Measurements from ENCODE around the gene UGT1A6.
"Not testable (repeated sequence)": the region's sequence is repeated elsewhere in the genome, so short reads cannot be mapped to it uniquely, and the experiment has no call there.

The UGT1A6 gene

DNA sequence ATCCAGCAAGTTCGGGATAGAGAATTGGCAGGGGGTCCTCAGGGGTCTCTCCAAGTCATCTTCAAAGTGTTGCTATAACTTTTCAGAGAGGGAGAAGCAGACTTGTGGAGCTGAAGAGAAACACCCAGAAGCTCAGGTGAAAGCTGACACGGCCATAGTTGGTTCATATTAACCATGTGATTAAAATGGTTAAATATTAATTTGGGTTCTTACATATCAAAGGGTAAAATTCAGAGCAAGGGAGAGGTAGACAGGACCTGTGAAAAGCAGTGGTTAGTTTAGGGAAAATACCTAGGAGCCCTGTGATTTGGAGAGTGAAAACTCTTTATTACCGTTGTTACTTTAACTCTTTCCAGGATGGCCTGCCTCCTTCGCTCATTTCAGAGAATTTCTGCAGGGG, at the start of gene UGT1A6:
Gene UGT1A6 (plus strand): TSS at position 243 of the 400 bp plus-strand sequence. CDS start 115 bp downstream, at position 358.
- DNase-seq (ENCODE audit: low spot score) = no peak

DNA sequence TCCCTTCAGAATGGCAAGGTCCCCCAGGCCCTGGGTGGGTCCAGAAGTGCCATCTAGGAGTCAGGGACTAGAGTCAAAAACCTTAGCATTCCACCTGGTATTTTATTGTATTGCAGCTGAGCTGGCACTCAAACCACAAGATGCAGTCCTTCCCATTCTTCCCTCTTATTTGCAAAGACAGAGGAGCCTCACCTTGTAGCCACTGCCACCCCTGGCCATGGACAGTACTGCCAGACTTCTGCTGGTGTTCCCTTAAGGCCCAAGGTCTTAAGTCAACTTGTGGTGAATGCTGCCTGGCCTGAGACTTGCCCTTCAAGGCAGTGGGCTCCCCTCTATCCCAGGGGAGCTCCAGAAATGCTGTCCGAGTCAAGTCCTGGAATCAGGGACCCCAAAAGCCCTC, 49.6 kb upstream of the UGT1A6 start:
- no peak for DNase-seq (ENCODE audit: low spot score)

DNA sequence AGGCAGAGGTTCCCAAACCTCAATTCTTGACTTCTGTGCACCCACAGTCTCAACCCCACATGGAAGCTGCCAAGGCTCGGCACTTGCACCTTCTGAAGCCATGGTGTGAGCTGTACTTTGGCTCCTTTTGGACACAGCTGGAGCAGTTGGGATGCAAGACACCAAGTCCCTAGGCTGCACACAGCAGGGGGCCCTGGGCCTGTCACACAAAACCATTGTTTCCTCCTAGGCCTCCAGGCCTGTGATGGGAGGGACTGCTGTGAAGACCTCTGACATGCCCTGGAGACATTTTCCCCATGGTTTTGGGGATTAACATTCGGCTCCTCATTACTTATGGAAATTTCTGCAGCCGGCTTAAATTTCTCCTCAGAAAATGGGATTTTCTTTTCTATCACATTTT, 46.7 kb upstream of the UGT1A6 start:
- not testable (repeated sequence) for DNase-seq (ENCODE audit: low spot score)

DNA sequence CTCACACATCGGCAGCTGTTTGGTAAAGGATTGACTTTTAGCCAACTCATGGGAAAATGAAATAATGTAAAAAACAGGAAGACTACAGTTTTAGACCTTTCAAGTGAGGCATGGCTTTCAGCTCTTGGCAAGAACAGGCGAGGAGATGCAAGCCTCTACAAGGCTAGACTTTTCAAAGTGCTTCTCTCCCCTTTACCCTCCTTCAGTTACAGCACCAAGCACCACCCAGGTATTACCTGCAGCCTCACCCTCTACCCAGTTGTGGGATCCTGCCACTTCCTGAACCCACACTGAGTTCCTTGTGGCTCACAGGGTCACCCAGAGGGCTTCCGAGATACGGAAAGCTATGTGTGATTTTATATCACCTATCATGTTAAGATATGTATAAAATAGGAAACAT, 41.7 kb upstream of the UGT1A6 start:
- DNase-seq (ENCODE audit: low spot score) = no peak

DNA sequence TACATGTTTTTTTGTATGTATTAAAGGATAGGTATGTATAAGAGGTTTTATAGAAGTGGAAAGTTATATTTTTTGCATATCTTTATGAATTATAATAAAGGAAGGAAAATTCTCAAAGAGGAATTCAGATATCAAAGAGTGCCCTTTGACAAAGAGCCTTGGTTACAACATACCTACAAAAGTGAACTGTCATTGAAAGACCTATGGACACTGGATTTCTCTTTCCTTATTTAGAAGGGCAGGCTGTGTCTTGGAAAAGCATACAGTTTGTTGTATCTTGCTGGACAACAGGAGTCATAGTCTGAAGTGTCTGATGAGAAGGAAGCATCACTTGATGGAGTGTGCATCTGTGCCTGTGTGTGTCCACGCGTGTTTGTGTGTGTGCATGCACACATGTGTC, 41.3 kb upstream of the UGT1A6 start:
- no peak for DNase-seq (ENCODE audit: low spot score)

DNA sequence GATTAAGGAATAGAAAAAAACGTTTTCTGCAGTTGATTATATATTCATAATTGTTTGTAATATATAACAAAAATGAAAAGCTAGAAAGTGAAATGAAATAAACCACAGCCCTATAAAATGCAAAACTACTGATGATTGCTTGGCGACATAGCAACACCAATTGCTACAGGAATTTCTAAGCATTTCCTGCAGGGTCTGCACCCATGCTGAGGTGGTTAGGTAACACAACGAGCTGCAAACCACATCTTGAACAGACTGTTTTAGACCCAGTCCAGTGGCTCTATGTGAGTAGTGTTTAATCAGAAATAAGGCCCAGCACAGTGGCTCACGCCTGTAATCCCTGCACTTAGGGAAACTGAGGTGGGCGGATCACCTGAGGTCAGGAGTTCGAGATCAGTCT, 38.2 kb upstream of the UGT1A6 start:
- no peak for DNase-seq (ENCODE audit: low spot score)

DNA sequence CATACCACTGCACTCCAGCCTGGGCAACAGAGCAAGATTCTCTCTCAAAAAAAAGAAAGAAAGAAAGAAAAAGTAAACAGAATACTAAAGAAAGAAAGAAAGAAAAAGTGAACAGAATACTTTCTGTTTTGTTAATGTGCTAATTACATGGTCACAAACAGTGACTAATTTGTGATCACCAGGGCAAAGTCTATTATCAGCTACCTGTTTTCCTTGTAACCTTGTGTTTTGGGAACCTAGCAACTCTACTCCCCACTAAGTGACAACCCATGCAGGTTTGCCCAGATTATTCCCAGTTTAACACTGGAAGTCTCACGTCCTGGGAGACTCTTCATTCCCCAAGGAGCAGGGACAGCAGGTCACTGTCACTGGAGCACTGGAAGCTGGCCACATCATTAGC, 37.6 kb upstream of the UGT1A6 start:
- no peak for DNase-seq (ENCODE audit: low spot score)

DNA sequence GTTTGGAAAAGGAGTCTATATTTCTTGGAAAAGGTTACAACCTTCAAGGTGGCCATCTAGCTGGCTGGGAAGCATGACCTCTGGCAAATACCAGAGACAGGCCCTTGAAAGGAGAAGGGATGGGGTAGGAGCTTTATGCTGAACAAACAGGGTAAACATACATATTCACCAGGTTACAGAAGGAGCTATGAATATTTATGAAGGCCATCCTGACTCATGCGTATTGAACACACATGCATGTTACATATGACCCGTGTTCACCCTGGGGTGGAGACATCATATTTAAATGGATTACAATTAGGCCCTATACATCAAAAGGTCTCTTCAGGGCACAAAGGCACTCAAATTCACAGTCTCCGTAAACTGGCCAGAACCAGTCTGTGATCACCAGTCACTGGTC, 36.7 kb upstream of the UGT1A6 start:
- not testable (repeated sequence) for DNase-seq (ENCODE audit: low spot score)

DNA sequence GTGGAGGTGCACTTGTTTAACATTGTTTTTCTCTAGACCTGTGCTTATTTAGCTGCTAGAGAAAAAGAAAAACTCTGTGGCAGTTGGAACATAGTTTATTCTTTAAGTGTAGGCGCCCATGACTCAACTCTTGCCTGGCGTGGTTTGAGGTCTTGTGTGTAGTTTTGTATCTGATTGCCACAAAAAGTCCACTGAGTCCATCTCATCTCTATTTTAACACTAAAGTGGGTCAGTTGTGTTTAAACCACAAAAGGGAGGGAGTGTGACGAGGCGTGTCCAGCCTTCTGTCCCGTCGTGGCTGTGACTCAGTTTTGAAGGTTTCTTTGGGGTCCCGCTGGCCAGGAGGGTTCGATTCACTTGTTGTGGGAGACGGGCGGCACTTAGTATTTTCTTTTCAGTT, 36.2 kb upstream of the UGT1A6 start:
- no peak for DNase-seq (ENCODE audit: low spot score)

DNA sequence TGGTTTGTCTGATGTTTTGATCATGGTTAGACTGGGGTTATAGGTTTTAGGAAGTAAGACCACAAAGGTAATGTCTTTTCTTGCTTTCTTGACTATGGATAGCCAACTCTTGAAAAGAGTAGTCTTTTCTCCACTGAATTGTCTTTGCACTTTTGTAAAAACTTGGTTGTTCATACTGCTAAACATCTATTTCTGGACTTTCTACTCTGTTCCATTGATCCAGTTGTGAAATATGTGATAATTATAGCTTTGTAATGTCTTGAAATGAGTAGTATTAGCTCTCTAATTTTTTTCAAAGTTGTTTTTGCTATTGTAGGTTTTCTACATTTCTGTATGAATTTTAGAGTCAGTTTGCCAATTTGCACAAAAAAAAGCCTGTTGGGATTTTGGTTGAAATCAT, 34.1 kb upstream of the UGT1A6 start:
- no peak for DNase-seq (ENCODE audit: low spot score)

DNA sequence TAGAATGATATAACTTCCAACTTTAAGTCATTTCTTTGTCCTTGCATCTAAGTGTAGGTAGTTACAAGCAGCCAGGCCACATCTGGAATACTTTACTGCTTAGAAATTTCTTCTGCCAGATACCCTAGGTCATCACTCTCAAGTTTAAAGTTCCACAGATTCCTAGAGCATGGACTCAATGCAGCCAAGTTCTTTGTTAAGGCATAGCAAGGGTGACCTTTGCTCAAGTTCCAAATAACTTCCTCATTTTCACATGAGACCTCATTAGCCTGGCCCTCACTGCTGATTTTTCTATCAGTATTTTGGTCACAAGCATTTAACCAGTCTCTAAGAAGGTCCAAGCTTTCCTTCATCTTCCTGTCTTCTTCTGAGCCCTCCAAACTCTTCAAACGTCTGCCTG, 28.8 kb upstream of the UGT1A6 start:
- no peak for DNase-seq (ENCODE audit: low spot score)

DNA sequence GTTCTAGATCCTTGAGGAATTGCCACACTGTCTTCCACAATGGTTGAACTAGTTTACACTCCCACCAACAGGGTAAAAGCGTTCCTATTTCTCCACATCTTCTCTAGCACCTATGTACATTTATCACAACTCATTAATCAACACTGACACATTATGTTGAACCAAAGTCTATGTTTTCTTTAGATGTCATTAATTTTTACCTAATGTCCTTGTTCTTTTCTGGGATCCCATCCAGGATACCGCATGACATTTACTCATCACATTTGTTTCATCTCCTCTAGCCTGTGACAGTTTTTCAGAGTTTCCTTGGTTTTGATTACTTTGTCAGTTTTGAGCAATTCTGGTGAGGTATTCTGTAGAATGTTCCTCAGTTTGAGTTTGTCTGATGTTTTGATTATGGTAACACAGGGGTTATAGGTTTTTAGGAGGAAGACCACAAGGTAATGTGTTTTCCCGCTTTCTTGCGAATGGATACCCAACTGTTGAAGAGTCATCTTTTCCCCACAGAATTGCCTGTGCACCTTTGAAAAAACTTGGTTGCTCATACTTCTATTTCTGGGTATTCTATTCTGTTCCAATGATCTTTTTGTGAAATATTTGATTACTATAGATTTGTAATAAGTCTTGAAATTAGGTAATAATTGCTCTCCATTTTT, 24.0 kb upstream of the UGT1A6 start:
- DNase-seq (ENCODE audit: low spot score) = no peak

DNA sequence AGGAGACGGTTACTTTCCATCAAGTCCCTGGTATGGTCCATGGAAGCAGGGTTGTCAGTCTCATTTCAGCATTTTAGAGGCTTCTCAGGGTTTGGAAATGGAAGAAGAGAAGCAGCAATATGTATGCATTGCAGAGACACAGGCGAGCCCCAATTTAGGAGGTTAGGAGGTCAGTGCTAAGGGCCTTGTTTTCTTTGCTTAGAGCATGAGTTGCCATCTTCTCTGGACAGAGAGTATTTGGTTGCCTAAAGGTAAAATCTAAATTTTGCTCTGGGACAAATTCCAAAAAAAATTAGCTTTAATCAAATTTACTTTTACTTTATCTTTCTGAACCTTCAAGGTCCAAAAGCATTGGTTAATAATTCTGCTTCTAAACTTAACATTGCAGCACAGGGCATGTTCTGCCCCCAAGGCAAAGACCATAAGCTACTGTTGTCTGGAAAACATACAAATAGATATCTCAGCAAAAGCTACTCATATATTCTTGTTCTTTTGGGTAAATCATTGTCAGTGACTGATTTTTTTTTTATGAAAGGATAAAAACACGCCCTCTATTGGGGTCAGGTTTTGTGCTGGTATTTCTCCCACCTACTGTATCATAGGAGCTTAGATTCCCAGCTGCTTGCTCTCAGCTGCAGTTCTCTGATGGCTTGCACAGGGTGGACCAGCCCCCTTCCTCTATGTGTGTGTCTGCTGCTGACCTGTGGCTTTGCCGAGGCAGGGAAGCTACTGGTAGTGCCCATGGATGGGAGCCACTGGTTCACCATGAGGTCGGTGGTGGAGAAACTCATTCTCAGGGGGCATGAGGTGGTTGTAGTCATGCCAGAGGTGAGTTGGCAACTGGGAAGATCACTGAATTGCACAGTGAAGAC, 21.2 kb upstream of the UGT1A6 start, which contains the start of gene UGT1A9:
Gene UGT1A9 (plus strand): TSS at position 609 of the 872 bp plus-strand sequence. CDS start 37 bp downstream, at position 646.
- DNase-seq (ENCODE audit: low spot score) = no peak

DNA sequence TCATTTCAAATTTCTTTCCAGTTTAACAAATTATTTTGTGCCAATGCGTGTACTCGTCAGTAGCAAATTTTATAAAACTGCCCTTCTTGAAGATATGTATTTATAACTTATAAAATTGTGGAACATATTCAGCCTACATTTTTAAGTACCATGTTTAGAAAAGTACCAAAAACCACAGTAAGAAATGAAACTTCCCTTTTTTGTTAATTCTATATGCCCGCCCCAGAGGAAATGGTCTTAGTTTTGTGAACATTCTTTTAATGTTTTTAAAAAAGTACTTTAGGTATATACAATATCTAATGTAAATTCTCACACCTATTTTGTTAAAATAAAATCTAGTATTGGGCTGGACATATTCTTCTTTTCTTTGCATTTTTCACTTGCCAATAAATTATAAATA, 19.8 kb upstream of the UGT1A6 start:
- no peak for DNase-seq (ENCODE audit: low spot score)

DNA sequence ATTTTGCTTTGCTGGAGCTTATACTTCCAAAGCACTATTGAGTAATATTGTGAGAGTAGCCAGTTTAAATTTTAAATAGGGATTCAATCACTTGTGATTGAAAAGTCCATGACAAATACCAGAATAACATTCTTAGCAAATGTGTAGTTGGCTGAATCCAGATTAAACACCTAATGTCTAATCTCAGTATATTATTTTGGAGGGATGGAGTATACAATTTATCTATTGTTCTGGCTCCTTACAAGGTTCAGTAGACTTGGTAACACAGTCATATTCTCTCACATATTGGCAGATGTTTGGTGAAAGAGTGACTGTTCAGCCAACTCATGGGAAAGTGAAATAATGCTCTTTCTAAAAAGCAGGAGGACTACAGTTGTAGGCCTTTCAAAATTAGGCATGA, 18.8 kb upstream of the UGT1A6 start:
- no peak for DNase-seq (ENCODE audit: low spot score)

DNA sequence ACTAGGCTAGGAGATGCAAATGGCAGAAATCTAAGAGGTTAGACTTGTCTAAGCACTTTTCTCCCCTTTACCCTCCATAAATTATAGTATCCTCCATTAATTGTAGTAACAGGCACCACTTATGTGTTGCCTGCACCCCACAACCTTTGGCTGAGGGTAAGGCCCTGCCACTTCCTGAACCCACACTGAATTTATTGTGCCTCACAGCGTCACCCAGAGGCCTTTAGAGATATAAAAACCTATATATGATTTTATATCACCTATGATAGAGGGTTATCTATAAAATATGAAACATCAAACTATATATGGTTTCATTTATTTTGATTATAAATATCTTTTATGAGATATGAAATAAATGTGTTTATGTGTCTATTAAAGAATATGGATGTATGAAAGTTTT, 18.4 kb upstream of the UGT1A6 start:
- DNase-seq (ENCODE audit: low spot score) = no peak

DNA sequence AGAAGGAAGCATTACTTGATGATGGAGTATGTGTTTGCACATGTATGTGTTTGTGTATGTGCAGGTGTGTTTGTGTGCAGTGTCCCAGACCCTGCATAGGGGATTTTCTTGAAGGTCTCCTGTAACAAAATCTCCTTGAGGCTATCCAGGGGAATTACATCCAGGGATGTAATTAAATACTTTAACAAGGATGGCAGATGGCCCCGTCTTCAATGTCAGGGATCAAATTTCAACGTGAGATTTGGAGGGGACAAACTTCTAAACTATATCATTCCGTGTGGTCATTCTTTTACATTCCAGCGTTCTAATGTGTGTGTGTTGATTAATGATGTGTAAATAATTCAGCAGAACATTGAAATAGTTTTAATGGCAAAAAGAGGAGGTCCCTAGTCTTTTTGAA, 17.7 kb upstream of the UGT1A6 start:
- no peak for DNase-seq (ENCODE audit: low spot score)

DNA sequence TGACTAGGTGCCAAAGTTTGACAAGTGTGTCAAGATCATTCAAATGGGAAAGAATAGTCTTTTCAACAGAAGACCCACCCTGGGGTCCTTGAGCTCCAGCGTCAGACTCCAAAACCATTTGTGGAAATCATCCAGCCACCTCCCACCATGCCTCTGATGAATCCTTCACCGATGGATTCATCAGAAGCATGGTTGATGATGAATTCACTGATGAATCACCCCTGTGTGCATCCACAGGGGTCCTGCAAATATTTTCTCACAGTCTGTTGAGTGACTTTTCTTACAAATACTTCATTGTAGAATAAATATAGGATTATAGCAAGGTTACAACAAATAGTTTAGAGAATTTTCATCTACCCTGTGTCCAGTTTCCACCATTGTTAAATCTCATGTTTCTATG, 16.6 kb upstream of the UGT1A6 start:
- DNase-seq (ENCODE audit: low spot score) = no peak

DNA sequence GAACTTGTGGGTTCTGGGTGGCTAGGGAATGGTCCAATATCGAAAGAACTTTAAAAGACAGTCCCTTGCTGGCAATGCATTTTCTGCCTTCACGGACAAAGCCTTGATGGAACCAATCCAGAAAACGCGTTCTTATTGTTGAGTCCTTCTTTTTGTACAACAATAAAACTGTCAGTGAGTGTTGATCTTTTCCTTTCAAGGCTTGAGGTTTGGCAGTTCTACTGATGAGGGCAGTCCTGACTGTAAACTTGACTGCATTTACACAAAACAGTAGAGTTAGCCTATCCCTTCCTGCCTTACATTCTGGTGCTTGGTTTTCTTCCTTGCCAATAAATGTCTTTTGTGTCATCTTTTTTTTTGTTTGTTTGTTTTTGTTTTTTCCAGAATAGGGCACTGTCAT, 13.5 kb upstream of the UGT1A6 start:
- DNase-seq (ENCODE audit: low spot score) = no peak

DNA sequence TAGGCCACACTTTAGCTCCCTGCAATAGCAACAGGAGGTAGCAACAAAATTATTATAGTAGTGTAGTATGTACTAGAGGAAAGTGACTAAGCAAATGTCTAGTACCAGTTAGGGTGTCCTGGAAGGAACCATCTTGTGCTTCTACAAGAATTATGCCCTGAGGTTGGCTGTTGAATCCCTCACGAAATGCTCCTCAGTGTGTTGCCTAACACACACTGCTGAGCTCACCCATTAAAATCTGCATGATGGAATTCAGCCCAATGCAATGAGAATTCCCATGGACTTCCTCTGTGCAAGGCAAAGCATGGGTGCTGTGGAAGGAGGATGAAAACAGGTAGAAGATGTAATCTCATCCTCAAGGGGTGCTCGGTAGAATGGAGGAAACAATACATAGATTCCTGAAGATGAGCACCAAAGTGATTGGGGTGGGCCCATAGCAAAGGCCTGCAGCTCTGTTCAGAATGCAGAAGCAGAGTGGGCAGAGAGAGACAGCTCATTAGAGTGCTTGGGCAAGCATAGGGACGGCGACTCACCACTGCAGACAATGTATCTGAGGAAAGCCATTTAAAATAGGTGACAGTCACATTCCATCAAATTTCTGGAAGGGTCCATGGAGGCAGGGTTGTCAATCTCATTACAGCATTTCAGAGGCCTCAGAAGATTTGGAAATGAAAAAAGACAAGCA, 12.2 kb upstream of the UGT1A6 start:
- no peak for DNase-seq (ENCODE audit: low spot score)

DNA sequence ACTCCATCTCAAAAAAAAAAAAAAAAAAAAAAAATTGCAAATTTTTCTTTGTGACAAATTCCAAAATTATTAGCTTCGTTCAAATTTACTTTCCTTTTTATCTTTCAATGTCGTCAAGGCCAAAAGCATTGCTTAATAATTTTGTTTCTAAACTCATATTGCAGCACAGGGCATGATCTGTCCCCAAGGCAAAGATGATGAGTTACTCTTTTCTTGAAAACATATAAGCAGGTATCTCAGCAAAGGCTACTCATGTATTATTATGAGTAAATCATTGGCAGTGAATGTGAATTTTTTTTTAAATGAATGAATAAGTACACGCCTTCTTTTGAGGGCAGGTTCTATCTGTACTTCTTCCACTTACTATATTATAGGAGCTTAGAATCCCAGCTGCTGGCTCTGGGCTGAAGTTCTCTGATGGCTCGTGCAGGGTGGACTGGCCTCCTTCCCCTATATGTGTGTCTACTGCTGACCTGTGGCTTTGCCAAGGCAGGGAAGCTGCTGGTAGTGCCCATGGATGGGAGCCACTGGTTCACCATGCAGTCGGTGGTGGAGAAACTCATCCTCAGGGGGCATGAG, 11.1 kb upstream of the UGT1A6 start, which contains the start of gene UGT1A7:
Gene UGT1A7 (plus strand): TSS at position 381 of the 579 bp plus-strand sequence. CDS start 37 bp downstream, at position 418.
- DNase-seq (ENCODE audit: low spot score) = no peak

DNA sequence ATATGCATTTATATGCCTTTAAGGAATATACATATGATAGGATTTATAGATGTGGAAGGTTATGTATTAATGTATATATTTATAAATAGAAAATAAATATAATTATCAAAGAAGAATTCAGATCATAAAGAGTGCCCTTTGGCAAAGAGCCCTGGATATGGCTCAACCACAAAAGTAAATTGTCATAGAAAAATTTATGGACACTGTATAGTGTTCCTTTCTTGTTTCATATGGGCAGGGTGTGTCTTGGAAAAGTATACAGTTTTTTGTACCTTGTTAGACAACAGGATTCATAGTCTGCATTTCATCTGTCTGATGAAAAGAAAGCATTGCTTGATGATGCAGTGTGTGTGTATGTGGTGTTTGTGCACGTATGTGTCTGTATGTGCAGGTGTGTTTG, 8.1 kb upstream of the UGT1A6 start:
- no peak for DNase-seq (ENCODE audit: low spot score)
